Fibroblast of the aortic adventitia (primary cell): ENCODE measurements around the gene KIF16B. TPM values are rescaled to one million over a fixed set of nuclear protein-coding genes. Genes with fewer than 3 reads are reported as not detected.

Source experiments
- DNase-seq: peaks from one replicate; pipeline ENCODE4 v3.0.0-alpha.2; 2010; ENCODE audit warnings: low read depth
- H3K4me3 ChIP-seq: 2 replicates; pipeline ENCODE4 v1.5.1; 2011; ENCODE audit warnings: low read depth, mild to moderate bottlenecking, control low read depth, low read length, moderate library complexity
- total RNA-seq: library from RNA; depleted of rRNA; stranded (reverse); fragments of >200 nt; gene quantifications from 2 replicates; pipeline ENCODE4 v1.2.3, GENCODE V29; 2012; ENCODE audit warnings: low replicate concordance
- TF ChIP-seq, protein P1 (sequence below): IDR thresholded peaks from 2 replicates; pipeline ENCODE4 v1.5.1; 2011; ENCODE audit warnings: mild to moderate bottlenecking, low read length, control low read depth, inconsistent platforms; ENCODE audit not compliant: insufficient read depth

Gene KIF16B
- total RNA-seq, 1 donor, result 14.5 TPM

DNA sequence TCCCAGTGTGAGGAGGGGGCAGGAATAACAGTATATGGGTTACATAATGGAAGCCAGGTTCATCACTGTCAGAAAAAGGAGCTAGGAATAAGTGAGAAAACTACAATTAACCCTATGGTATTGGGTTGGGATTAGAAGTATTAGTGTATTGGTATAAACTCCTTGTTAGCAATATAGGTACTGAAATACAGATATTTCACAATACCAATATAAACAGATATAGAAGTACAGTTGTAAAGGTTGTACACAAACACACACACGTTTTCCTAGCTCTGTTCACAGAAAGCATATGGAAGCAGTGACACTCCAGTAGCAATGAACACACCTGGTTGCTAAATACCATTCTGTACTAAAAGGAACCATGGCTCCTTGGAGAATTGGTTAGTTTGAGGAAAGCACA, 148.5 kb downstream of the KIF16B start:
- no peak for DNase-seq
- no peak overlapping the region for H3K4me3 ChIP-seq
- TF ChIP-seq, protein P1, sequence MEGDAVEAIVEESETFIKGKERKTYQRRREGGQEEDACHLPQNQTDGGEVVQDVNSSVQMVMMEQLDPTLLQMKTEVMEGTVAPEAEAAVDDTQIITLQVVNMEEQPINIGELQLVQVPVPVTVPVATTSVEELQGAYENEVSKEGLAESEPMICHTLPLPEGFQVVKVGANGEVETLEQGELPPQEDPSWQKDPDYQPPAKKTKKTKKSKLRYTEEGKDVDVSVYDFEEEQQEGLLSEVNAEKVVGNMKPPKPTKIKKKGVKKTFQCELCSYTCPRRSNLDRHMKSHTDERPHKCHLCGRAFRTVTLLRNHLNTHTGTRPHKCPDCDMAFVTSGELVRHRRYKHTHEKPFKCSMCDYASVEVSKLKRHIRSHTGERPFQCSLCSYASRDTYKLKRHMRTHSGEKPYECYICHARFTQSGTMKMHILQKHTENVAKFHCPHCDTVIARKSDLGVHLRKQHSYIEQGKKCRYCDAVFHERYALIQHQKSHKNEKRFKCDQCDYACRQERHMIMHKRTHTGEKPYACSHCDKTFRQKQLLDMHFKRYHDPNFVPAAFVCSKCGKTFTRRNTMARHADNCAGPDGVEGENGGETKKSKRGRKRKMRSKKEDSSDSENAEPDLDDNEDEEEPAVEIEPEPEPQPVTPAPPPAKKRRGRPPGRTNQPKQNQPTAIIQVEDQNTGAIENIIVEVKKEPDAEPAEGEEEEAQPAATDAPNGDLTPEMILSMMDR, result no peak

DNA sequence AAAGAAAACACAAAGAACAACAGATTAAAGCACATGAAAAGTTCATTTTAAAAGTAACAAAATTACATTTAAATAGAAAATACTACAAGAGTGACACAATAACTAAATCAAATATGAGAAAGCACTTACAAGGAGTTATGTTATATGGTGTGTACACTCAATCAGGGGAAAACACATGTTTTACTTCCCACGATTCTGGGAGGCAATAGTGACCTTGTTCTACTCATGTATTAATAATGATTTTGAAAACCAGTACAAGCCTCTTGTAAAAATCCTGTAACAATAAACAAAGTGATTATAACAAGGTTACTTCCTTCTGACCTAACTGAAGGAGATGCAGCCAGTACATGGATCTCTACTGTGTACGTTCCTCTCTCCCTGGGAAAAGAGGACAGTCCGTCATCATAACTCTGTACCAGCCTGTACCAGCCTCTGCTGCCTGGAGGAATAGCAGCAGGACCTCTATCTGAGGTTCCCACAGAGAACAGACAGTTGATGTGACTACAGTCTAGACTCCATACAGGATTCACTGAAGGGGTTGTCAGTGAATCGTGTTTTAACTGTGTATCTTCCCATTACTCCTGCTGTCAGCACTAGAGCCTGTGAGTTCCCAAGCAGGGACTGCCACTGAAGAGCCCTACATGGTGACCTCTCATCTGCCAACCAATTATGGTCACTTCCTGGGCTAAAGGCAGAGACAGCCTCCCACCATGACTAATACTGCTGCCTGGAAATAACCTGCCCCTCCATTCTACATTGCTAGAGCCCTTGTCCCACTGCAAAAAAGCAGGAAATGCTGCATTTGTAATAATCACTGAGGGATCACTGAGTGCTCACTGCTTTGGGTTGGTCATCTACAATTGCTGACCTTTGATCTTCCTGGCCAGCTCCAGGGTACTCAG, 149.7 kb downstream of the KIF16B start:
- TF ChIP-seq, protein P1, result no peak
- no peak for DNase-seq
- H3K4me3 ChIP-seq, result no peak overlapping the region

DNA sequence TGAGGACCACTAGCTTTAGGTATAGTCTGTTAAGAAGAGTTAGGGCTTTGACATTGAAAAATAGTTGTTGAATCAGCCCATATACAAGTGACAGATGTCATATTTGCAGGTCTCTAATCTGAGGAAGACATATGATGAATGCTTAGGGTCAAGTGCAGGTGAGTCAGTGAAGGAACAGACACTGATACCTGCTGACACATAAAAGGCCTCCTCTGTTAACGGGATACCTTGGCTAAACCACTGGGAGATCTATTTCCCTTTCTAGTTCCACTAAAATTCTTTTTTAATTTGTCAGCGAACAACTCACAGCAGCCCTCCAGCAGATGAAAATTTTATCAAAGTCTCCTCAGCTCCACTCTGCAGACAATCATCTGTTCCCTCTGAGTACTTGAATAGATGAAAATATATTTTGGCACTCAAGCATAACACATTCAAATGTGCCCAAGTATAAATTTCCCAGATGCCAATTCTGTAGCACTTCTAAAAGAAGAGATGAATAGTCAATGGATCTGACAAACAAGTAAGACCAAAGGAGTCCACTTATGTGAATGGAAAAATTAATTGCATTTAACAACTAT, 154.0 kb downstream of the KIF16B start:
- no peak overlapping the region for H3K4me3 ChIP-seq
- TF ChIP-seq, protein P1, result no peak
- no peak for DNase-seq

DNA sequence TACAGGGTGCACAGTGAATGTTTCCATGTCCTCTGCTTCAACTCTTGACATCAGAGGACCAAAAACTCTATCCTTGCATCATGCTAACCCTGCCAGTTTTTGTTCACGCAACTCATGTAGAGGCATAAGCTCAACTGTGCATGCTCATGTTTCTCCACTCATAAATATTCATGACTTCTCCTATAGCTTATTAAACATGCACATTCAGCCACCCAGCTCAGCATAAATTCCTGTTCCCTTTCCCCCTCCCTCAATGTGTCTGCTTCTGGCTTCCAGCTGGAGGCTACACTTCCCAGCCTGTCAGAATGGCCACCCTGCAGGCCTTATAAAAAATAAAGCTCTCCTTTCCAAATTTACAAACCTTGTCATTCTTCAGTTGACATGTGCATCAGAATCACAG, 154.6 kb downstream of the KIF16B start:
- TF ChIP-seq, protein P1, result no peak
- no peak for DNase-seq
- H3K4me3 ChIP-seq, result no peak overlapping the region

DNA sequence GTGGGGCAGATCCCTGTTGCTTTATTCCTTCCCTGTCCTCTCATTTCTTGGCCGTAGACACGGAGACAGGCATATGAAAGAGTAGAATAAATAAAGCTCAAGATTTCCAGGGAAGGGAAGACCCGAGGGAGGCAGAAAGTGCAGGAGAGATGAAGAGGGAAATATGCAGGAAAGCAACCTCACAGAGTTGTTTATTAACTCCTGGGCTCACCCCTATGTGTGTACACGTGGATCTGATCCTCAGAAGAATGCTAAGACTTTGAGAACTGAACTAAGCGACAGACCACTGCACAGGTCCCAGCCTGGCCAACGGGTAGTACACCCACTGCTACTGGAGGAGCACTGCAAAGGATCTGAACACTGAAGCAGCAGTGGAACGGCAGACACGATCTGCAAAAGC, 156.2 kb downstream of the KIF16B start:
- DNase-seq, result no peak
- TF ChIP-seq, protein P1, result no peak
- no peak overlapping the region for H3K4me3 ChIP-seq

DNA sequence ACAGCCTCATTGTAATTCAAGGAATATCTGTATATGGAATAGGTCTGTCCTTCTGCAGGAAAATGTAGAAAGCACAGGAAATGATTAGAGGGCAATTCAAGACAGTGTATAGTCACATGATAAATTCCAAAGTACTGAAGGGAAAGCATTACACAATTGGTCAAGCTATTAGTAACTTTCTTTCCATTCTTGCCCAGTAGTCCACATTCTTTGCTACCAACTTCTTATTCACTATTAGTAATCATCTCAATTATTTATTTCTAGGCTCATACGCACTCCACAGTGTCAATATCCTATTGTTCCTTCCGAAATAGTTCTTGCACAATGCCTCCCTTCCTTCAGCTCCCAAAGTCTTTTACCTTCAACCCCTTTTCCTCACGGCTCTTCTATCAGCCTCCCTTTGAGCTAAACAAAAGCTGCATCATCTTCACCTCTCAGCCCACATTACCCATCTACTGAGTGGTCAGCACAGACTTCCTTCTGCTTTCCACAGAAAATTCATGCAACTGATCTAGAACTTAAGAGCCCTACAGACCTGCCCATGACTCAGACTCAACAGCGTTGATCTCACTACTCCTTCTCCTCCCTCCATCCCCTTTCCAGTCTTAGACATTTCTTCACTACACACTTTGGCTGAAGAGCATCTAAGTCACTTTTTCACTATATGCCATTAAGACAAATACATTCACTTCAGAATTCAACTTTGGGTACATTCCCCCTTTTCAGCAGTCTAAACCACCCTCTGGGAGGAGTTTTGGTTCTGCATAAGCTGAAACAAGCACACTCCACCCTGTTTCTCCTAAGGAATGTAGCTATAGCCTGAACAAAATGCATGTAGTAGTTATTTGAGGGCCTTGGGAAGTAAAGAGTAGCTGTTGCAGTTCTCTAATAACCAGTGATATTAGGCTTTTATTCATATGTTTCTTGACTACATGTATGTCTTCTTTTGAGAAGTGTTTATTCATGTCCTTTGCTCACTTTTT, 157.9 kb downstream of the KIF16B start:
- no peak overlapping the region for H3K4me3 ChIP-seq
- TF ChIP-seq, protein P1, result no peak
- DNase-seq, result peak; percentile 29
